H1 (cell line): ENCODE measurements around the gene PSME1. TPM values are rescaled to one million over a fixed set of nuclear protein-coding genes. Genes with fewer than 3 reads are reported as not detected.

ENCODE experiments used
- CTCF ChIA-PET: fragments of 300-600 bp; sonication (Branson Sonifier 250); formaldehyde crosslinking; loops from one replicate; lab custom pipeline; 2021; ENCODE audit not compliant: partially characterized antibody; lab: Charles Lee
- POLR2A ChIA-PET: fragments of 300-600 bp; sonication (Branson Sonifier 250); formaldehyde crosslinking; loops from one replicate; lab custom pipeline; 2021; ENCODE audit warnings: inconsistent platforms; ENCODE audit not compliant: partially characterized antibody; lab: Charles Lee
- DNase-seq, 2 experiments: peaks; one replicate each; pipeline versions ENCODE4 v3.0.0 to v3.0.0-alpha.2; 2010 to 2022; ENCODE audit warnings: low spot score in 2 of 2, low read depth in 1 of 2, mixed read lengths in 1 of 2
- FAIRE-seq: peaks from 2 replicates; lab custom pipeline; 2011; peaks lifted over from hg19 to GRCh38; lab: Jason Lieb, UNC
- H2AFZ ChIP-seq: 2 replicates; pipeline ENCODE4 v1.8.1; 2012; ENCODE audit warnings: low read length, inconsistent platforms
- H2AK5ac ChIP-seq: 2 replicates; pipeline ENCODE4 v1.6.1; 2013; ENCODE audit warnings: low read depth, low read length
- H2BK120ac ChIP-seq: replicated peaks from 2 replicates; pipeline ENCODE3; 2013; ENCODE audit warnings: low read depth, low read length, inconsistent platforms
- H2BK12ac ChIP-seq: 2 replicates; pipeline ENCODE4 v1.6.1; 2013; ENCODE audit warnings: low read depth, low read length
- H2BK15ac ChIP-seq: 2 replicates; pipeline ENCODE4 v1.6.1; 2013; ENCODE audit warnings: low read length
- H2BK20ac ChIP-seq: 2 replicates; pipeline ENCODE4 v1.6.1; 2013; ENCODE audit warnings: low read length
- H2BK5ac ChIP-seq: 2 replicates; pipeline ENCODE4 v1.6.1; 2013; ENCODE audit warnings: low read depth, low read length
- H3K14ac ChIP-seq: 2 replicates; pipeline ENCODE4 v1.6.1; 2013; ENCODE audit warnings: inconsistent platforms; ENCODE audit not compliant: insufficient read length
- H3K18ac ChIP-seq: 2 replicates; pipeline ENCODE4 v1.6.1; 2013; ENCODE audit warnings: low read length; ENCODE audit errors: extremely low read depth
- H3K23ac ChIP-seq: 2 replicates; pipeline ENCODE4 v1.6.1; 2013; ENCODE audit warnings: inconsistent platforms; ENCODE audit not compliant: insufficient read length
- H3K23me2 ChIP-seq: 2 replicates; pipeline ENCODE4 v1.6.1; 2013; ENCODE audit warnings: low read depth, low read length
- H3K27ac ChIP-seq: 2 replicates; pipeline ENCODE4 v1.6.1; 2011; ENCODE audit warnings: low read depth, low read length, inconsistent platforms
- H3K27me3 ChIP-seq, 4 experiments: replicated peaks in 1 of 4; 1 replicate in 1 of 4; 2 replicates in 3 of 4; pipeline versions ENCODE4 v1.6.1 to v1.8.1; 2011 to 2013; ENCODE audit warnings: low read length in 3 of 4, mild to moderate bottlenecking in 3 of 4, inconsistent platforms in 2 of 4, mixed read lengths in 2 of 4, moderate library complexity in 1 of 4; ENCODE audit not compliant: control insufficient read depth in 3 of 4, insufficient read depth in 3 of 4; ENCODE audit errors: extremely low read depth in 1 of 4
- H3K36me3 ChIP-seq, 4 experiments: 2 replicates each; pipeline versions ENCODE4 v1.6.1 to v1.8.1; 2011 to 2013; ENCODE audit warnings: mild to moderate bottlenecking in 4 of 4, low read length in 3 of 4, moderate library complexity in 2 of 4, control low read depth in 1 of 4, inconsistent platforms in 1 of 4; ENCODE audit not compliant: insufficient read depth in 4 of 4, control insufficient read depth in 2 of 4
- H3K4ac ChIP-seq: replicated peaks from 2 replicates; pipeline ENCODE3; 2013; ENCODE audit warnings: low read length, low read depth, mixed read lengths, inconsistent platforms; ENCODE audit not compliant: insufficient read length
- H3K4me1 ChIP-seq, 4 experiments: replicated peaks in 1 of 4; 1 replicate in 1 of 4; 2 replicates in 3 of 4; pipeline versions ENCODE4 v1.6.1 to v1.8.1; 2011 to 2013; ENCODE audit warnings: low read length in 3 of 4, inconsistent platforms in 2 of 4, mixed read lengths in 1 of 4; ENCODE audit not compliant: insufficient read depth in 4 of 4, control insufficient read depth in 3 of 4
- H3K4me2 ChIP-seq, 2 experiments: 2 replicates each; pipeline versions ENCODE4 v1.6.1 to v1.8.1; 2011 to 2013; ENCODE audit warnings: low read depth in 2 of 2, low read length in 2 of 2, control low read depth in 1 of 2, inconsistent platforms in 1 of 2, mild to moderate bottlenecking in 1 of 2; ENCODE audit not compliant: insufficient read depth in 1 of 2
- H3K4me3 ChIP-seq, 4 experiments: fragments of 200-600, 300-600 bp in 1 of 4; sonication (generic), shearing (Covaris generic), sonication (Bioruptor Twin) in 1 of 4; 2 replicates each; pipeline versions ENCODE4 v1.5.1 to v1.8.1; 2011 to 2016; ENCODE audit warnings: low read length in 4 of 4, low read depth in 3 of 4, control low read depth in 2 of 4, inconsistent platforms in 2 of 4, mild to moderate bottlenecking in 2 of 4, mixed read lengths in 1 of 4, moderate library complexity in 1 of 4; ENCODE audit not compliant: insufficient read depth in 2 of 4; ENCODE audit errors: extremely low read depth in 1 of 4
- H3K56ac ChIP-seq: replicated peaks from 2 replicates; pipeline ENCODE3; 2013; ENCODE audit warnings: low read depth, mild to moderate bottlenecking, mixed read lengths, low read length, inconsistent platforms; ENCODE audit not compliant: insufficient read length
- H3K79me1 ChIP-seq: 2 replicates; pipeline ENCODE4 v1.6.1; 2013; ENCODE audit warnings: low read depth, low read length, control low read depth
- H3K79me2 ChIP-seq, 2 experiments: 2 replicates each; pipeline versions ENCODE4 v1.6.1 to v1.8.1; 2012 to 2013; ENCODE audit warnings: low read length in 2 of 2, mild to moderate bottlenecking in 2 of 2, inconsistent platforms in 1 of 2; ENCODE audit not compliant: insufficient read depth in 2 of 2, control insufficient read depth in 1 of 2
- H3K9ac ChIP-seq, 4 experiments: replicated peaks in 1 of 4; 1 replicate in 1 of 4; 2 replicates in 3 of 4; pipeline versions ENCODE4 v1.6.1 to v1.8.1; 2011 to 2013; ENCODE audit warnings: low read depth in 3 of 4, low read length in 3 of 4, control low read depth in 2 of 4, mild to moderate bottlenecking in 2 of 4, moderate library complexity in 2 of 4, inconsistent platforms in 1 of 4; ENCODE audit errors: extremely low read depth in 1 of 4
- H3K9me3 ChIP-seq, 2 experiments: 2 replicates each; pipeline versions ENCODE4 v1.6.1 to v1.8.1; 2012 to 2013; ENCODE audit warnings: mild to moderate bottlenecking in 2 of 2, moderate library complexity in 2 of 2, control low read depth in 1 of 2, inconsistent platforms in 1 of 2, low read depth in 1 of 2, low read length in 1 of 2, mixed read lengths in 1 of 2; ENCODE audit not compliant: insufficient read depth in 2 of 2
- H4K20me1 ChIP-seq, 2 experiments: replicated peaks in 1 of 2; 2 replicates each; pipeline versions ENCODE3 to v1.8.1; 2011 to 2013; ENCODE audit warnings: inconsistent platforms in 2 of 2, low read length in 2 of 2, mild to moderate bottlenecking in 1 of 2; ENCODE audit not compliant: insufficient read depth in 2 of 2, control insufficient read depth in 1 of 2
- H4K5ac ChIP-seq: 2 replicates; pipeline ENCODE4 v1.6.1; 2013; ENCODE audit warnings: low read length, low read depth, mixed read lengths, inconsistent platforms; ENCODE audit not compliant: insufficient read length
- H4K8ac ChIP-seq: 2 replicates; pipeline ENCODE4 v1.8.0; 2013; ENCODE audit warnings: mild to moderate bottlenecking, moderate library complexity, low read length, inconsistent platforms; ENCODE audit not compliant: insufficient read depth; ENCODE audit errors: extremely low read depth
- H4K91ac ChIP-seq: replicated peaks from 2 replicates; pipeline ENCODE3; 2013; ENCODE audit warnings: low read length, mixed read lengths, inconsistent platforms; ENCODE audit not compliant: insufficient read length
- CHD1 ChIP-seq: IDR thresholded peaks from 2 replicates; pipeline ENCODE4 v1.6.1; 2012; ENCODE audit warnings: low read depth, low read length, improper control_type of control experiment
- GTF2F1 ChIP-seq: IDR thresholded peaks from 2 replicates; pipeline ENCODE4 v1.6.1; 2012; ENCODE audit warnings: low read depth, low read length, improper control_type of control experiment, borderline replicate concordance
- KDM4A ChIP-seq: IDR thresholded peaks from one replicate; pipeline ENCODE4 v1.7.1; 2012; ENCODE audit warnings: low read depth, mild to moderate bottlenecking, moderate library complexity, low read length, inconsistent platforms; ENCODE audit not compliant: severe bottlenecking
- POLR2A ChIP-seq, 2 experiments: IDR thresholded peaks; 1 replicate in 1 of 2; 2 replicates in 1 of 2; pipeline ENCODE4 v1.6.1; 2011; ENCODE audit warnings: low read depth in 2 of 2, low read length in 2 of 2, mild to moderate bottlenecking in 2 of 2; ENCODE audit errors: control extremely low read depth in 1 of 2
- ZNF274 ChIP-seq: IDR thresholded peaks from 2 replicates; pipeline ENCODE4 v1.7.0; 2012; ENCODE audit warnings: low read length, borderline replicate concordance; ENCODE audit errors: extremely low read depth
- WGBS, 2 experiments: shearing (Covaris generic) in 1 of 2; methylation state at CpG; one replicate each; pipeline versions ENCODE4 v1.1.6 to v1.1.7; 2013 to 2015; ENCODE audit warnings: low lambda C conversion rate in 2 of 2, mixed read lengths in 2 of 2, inconsistent platforms in 1 of 2, low coverage in 1 of 2, missing lambda C conversion rate in 1 of 2; ENCODE audit not compliant: insufficient replicate concordance in 2 of 2, insufficient coverage in 1 of 2, insufficient read length in 1 of 2; ENCODE audit errors: extremely low coverage in 1 of 2, missing lambda C conversion rate in 1 of 2; 5-methylcytosine and 5-hydroxymethylcytosine counted together
- polyA plus RNA-seq, 7 experiments: library from polyadenylated mRNA; depleted of rRNA in 3 of 7; stranded (reverse) in 5 of 7; unstranded in 2 of 7; fragments of >200 nt in 5 of 7; fragments of 200-250 nt in 2 of 7; gene quantifications; 1 replicate in 5 of 7; 2 replicates in 1 of 7; 4 replicates in 1 of 7; pipeline versions ENCODE4 v1.2.1 to v1.2.3, GENCODE V29; 2011 to 2013; ENCODE audit warnings: missing spikeins in 2 of 7, mixed read lengths in 2 of 7
- total RNA-seq: library from RNA; stranded (reverse); fragmentation: NEBNext Ultra II Directional; extraction: Animal tissue kit (Norgen Biotek cat#: 25700); gene quantifications from 2 replicates; pipeline ENCODE4 v1.2.1, GENCODE V29; 2021

Gene PSME1
- total and polyA plus RNA-seq, 2 of the 8 experiments (the other 6 are each of a cell fraction or from before 2014, with no cell fraction given): 74.9 to 85.9 TPM

DNA sequence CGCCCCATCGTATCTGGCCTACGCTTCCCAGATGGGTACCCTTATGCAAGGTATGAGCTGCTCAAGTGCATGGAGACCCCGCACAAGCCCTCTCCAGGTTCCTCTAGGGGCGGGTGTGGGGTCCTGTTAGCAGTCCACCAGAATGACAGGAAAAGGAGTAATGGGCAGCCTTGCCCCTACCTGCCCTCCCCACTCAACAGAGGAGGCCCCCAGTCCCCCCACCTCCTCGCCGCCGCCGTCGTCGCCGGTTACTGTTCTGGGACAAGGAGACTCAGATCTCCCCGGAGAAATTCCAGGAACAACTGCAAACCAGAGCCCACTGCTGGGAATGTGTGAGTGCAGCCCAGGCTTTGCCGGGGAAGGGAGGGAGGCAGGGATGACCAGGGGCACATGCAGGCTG lies 41.9 kb downstream of the PSME1 start:
- H3K79me2 ChIP-seq: no peaks in the 10 kb centered on the region
- H3K9me3 ChIP-seq: no peaks in the 10 kb centered on the region
- H4K20me1 ChIP-seq: peaks cover 2 to 15% of the 10 kb centered on the region in 2 experiments
- no peak overlapping the region for H2BK12ac ChIP-seq
- H3K23ac ChIP-seq: no peak overlapping the region
- H3K23me2 ChIP-seq: no peaks in the 10 kb centered on the region
- no peak overlapping the region for H3K27ac ChIP-seq
- DNase-seq (no peak), FAIRE-seq (no peak)
- 0 out of 2 replicates have a peak, but pooled peaks cover 2% of the 10 kb centered on the region for H3K79me1 ChIP-seq
- H3K56ac ChIP-seq: no peak overlapping the region
- POLR2A ChIA-PET: interaction anchor here (0.6 to 10.7 kb wide), 15 partner anchors 9 to 575 kb away, joined by 3 to 158 read pairs (median 4); partner anchors contain the start of genes IPO4, IRF9 and PSME2
- H2AK5ac ChIP-seq: no peak overlapping the region
- H4K5ac ChIP-seq: no peak overlapping the region
- H2BK15ac ChIP-seq: no peak overlapping the region
- no peak overlapping the region for H2AFZ ChIP-seq
- H4K8ac ChIP-seq: peak overlapping the region; percentile 39; the same call in 1 of the 2 replicates
- H3K9ac ChIP-seq: no peak overlapping the region
- no peak overlapping the region for H2BK120ac ChIP-seq
- no peak overlapping the region for H3K4me3 ChIP-seq
- no peak overlapping the region for H2BK5ac ChIP-seq
- H4K91ac ChIP-seq: no peak overlapping the region
- no peak overlapping the region for H3K14ac ChIP-seq
- H3K27me3 ChIP-seq: no peaks in the 10 kb centered on the region
- H2BK20ac ChIP-seq: no peak overlapping the region
- TF ChIP-seq CHD1 (no peak), ZNF274 (no peak), KDM4A (no peak), POLR2A (IDR thresholded peaks at IDR 0.05; ENCODE audit: control extremely low read depth in 1 of 2, low read depth in 2 of 2, low read length in 2 of 2) (no peak), GTF2F1 (no peak)
- H3K4ac ChIP-seq: no peak overlapping the region
- H3K4me2 ChIP-seq: no peak overlapping the region
- H3K18ac ChIP-seq: no peak overlapping the region
- peaks cover 0 to 2% (median 1%) of the 10 kb centered on the region in 4 experiments; a peak in 4 of 7 replicates for H3K4me1 ChIP-seq
- H3K36me3 ChIP-seq: peaks cover 14 to 42% (median 37%) of the 10 kb centered on the region in 4 experiments
- 96% methylated on average over 11 of the region's 14 CpGs; no CpG with 5 or more reads in 1 of the 2 experiments for WGBS, 2 experiments
- CTCF ChIA-PET: interaction anchor here (0.9 to 1.1 kb wide), 2 partner anchors 16 to 125 kb away, joined by 3 to 4 read pairs; partner anchors contain the start of gene IRF9
